CD4-positive, alpha-beta T cell treated with Interleukin-12 subunit alpha and Interleukin-12 subunit beta, for 1 hour (primary cell): ENCODE measurements around the gene ARL17B.
"Not testable (repeated sequence)": the region's sequence is repeated elsewhere in the genome, so short reads cannot be mapped to it uniquely, and the experiment has no call there.

Experiments
- DNase-seq: peaks from one replicate; pipeline ENCODE4 v3.0.0-alpha.2; 2020

The ARL17B gene

DNA sequence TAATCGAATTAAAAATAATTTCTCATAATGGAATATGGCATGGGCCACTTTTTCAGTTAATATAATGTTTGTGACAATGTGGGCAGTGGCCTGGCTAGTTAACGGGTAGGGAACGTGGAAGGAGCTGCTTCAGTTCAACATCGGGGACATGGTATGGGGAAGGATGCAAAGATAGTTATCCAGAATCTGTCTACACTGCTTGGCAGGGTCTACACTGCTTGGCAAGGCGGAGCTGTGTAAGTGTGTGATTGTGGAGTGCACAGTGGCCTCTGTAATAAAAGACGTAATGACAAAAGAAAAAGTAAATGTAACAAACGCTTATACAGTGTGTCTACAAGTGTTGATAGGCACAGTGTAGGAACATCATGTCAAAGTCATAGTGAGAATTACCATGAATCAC, 74.0 kb downstream of the ARL17B start:
- not testable (repeated sequence) for DNase-seq

DNA sequence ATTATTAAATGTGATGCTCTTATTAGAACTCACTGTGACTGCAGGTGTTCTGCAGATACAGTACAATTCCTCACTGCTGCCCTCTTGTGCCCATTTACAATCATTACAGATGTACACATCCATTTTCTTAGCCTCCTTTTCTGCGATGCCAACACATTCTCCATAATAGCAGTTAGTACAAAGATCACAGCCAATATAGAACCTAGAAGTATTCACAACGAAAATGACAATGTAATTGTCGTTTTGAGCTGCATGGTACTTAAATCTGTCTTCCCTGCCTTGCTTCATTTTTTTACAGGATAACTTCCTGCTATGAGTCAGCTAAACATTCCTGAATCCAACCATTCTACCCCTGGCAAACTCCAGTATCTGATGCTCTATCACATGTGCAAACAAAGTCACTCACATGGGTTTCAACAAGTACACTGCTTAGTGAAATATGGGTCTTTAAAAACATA, 74.8 kb downstream of the ARL17B start:
- peak; percentile 89 for DNase-seq

DNA sequence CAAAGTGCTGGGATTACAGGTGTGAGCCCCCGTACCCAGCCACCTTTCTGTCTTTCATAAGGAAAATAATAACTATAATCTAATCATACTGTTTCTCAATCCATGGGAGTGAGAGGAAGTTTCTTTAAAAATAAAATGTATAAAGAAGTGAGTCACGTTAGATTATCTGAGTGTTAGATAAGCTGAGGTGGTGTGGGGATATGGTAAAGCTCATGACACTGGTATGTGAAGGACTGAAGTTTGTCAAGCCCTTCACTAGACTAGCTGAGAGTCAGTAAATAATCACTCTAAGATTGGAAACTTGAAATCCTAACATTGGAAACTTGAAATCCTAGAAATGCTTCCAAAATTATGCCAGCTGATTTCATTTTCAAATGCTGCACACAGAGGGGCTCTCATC, 76.1 kb downstream of the ARL17B start:
- not testable (repeated sequence) for DNase-seq

DNA sequence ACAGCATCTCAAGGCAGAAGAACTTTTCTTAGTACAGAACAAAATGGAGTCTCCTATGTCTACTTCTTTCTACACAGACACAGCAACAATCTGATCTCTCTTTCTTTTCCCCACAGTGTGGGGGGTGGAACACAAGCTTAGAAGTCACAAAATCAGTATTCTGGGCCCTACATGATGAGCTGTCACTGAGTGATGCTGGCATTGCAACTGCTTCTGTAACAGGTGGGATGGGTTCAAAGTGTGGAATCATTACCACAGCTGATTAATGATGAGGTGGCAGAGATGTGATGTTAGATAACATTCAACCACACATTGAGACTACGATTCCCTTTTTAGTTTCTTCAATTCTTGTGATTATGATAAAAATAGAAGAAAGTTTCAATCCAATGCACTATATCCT, 77.1 kb downstream of the ARL17B start:
- peak; percentile 36 for DNase-seq

DNA sequence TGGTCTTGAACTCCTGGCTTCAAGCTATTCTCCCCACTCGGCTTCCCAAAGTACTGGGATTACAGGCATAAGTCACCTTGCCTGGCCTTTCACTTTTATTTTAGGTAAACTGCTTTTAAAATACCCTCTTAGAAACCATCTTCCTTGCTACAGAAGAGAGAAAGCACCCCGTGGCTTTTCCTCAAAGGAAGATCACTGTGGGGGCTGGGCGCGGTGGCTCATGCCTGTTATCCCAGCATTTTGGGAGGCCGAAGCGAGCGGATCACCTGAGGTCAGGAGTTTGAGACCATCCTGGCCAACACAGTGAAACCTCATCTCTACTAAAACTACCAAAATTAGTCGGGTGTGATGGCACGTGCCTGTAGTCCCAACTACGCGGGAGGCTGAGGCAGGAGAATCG, 78.9 kb downstream of the ARL17B start:
- not testable (repeated sequence) for DNase-seq

DNA sequence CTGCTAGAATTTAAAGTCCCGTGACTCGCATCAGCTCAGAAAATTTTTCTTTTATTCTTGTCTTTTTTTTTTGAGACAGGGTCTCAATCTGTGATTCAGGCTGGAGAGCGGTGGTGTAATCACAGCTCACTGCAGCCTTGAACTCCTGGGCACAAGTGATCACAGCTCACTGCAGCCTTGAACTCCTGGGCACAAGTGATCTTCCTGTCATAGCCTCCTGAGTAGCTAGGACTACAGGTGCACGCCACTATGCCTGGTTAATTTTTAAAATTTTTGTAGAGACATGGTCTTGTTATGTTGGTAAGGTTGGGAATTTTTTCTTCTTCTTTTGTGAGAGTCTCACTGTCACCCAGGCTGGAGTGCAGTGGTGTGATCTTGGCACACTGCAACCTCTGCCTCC, 80.2 kb downstream of the ARL17B start:
- DNase-seq, result not testable (repeated sequence)

DNA sequence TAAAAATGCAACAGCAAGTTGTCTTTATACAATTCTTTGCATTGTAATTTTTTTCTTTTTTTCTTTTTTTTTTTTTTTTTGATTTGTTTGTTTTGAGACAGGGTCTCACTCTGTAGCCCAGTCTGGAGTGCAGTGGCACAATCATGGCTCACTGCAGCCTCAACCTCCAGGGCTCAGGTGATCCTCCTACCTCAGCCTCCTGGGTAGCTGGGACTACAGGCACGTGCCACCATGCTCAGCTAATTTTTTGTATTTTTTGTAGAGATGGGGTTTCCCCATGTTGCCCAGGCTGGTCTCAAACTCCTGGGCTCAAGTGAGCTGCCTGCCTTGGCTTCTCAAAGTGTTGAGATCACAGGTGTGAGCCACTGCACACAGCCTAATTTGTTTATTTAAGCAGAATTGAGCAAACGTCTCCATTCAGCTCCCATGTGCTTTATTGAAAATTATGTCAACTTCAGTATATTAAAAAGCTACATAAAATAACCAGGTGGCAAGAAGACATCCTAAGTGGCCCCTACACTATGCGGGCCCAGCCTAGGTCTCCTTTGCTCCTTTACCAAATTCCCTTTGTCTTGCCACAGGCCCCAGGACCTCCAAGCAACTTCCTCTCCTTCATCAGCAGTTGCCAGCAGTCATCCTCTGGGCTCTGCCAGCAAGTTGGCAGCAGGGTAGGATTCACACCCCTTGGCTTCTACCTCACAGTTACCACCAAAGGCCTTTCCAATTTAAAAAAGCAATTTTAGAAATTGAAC, 84.7 kb downstream of the ARL17B start:
- not testable (repeated sequence) for DNase-seq

DNA sequence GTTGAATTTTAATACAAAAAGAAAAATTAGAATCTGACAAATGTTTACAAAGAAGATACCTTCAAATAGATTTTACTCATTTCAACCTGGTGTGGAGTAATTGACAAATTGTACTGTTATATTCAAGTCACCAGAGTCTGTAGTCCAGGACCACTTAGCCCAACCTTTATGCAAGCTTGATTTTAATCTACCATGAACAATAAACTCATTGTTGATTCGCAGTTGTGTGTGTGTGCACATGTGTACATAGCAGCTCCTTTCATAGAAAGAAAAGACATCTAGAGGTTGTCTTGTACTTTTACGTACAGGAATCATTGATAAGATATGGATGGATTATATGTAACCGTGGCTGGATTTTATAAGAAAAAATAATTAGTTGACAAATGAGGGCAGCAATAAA, 87.3 kb downstream of the ARL17B start:
- DNase-seq, result no peak

DNA sequence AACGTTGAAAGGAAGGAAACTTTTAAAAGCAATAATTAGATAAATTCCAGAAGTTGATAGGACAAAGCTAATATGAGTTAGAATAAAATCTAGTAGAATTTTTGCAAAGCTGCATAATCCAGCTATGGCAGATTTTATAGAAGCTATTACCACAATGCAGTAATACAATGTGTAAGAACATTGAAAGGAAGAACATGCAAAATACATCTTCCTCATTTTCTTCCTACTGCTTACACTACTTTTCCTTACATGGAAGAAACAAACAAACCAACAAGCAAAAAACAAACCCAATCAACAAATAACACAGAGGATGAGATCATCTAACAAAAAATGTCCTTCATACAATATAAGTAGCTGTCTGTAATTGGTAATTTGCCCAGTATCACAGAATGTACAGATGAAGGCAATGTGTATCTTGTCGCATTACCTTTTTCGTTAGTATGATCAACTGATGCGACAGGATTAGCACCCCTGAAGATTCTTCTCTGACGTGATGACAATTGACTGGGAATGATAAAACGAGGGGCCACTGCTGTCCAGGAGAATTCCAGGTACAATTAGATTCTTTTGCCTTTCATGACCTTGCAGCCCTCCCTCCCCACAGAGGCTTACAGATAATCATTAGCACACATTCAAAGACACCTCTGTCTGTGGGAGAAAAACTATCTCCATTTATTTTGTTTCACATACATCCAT, 87.9 kb downstream of the ARL17B start:
- no peak for DNase-seq

DNA sequence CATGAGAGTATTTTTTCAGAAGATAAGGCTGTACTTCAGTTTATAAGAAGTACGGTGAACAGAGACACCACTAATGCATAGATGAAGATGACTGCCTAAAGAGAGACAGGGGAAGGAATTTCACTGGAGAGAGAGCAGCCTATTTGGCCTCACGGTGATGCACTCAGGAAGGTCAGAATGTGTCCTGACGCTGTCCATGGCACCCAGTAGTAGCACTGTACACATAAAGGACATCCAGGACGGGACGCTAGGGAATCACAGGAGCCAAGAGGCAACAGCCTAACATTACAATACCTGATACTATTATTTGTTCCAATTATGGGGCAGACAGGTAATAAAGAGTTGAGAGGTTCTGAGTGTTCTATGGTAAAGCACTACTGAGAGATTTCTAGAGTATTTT, 91.5 kb downstream of the ARL17B start:
- DNase-seq, result no peak

DNA sequence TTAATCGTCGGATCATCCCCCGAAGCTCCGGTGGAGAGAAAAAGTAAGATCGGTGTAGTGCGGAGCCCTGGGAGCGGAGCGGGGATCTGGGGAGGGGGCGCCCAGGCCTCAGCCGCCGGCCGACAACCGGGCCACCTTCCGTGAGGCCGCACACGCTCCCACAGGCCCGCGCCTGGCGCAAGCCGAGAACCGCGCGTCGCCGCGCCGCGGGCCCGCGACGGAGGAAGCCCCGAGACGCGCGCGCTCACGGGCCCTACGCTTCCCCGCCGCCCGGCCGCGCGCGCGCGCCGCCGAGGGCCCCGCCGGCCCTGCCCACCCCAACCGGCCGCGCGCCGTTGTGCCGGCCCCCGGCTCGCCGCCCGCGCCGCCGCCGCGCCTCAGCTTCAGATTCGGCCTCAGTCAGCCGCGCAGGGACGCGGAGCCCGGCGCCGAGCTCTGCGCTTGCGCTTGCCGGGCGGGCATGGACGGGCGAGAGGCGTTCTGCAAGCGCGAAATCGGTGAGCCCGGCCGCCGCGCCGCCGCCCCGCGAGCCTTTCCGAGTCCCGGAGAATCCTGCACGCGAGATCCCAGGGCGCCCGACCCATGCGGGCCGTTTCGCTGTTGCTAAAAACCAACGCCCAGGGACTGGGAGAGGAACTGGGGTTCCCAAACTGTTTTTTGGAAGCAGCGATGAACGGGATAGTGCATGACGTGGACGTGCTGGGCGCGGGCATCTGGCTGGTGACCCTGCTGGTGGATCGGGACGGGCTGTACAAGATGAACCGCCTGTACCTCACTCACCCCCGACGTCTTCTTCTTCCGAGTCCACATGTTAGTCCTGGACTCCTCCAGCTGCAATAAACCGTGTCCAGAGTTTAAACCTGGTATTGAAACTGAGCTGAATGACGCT, 94.7 kb downstream of the ARL17B start:
- peak; percentile 84 for DNase-seq

DNA sequence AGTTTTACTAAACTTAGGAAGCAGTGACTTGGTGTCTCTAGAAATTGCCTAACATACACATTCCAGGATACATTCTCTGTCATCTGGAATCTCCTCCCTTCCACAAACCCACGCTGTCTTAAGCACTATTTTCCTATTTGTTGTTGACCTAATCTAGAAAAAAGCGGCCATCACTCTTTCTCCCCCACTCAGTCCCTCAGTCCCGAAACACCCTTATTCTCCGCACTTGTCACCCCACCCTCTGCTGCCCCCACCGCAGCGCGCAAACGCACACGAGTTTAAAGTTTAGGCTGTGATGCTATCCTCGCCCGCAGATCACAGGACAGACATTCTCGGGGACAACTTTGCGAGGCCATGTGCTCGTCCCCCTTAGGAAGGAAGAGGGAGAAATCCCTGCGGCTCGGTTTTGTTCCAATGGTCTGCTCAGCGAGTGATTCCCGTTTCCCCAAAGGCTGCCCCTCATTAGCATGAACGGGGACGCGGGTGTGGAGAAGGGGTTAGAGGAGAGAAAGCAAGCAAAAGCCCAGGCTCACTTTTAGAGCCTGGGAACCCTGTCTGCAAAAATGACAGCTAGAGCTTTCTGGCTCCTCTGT, 95.4 kb downstream of the ARL17B start:
- not testable (repeated sequence) for DNase-seq

DNA sequence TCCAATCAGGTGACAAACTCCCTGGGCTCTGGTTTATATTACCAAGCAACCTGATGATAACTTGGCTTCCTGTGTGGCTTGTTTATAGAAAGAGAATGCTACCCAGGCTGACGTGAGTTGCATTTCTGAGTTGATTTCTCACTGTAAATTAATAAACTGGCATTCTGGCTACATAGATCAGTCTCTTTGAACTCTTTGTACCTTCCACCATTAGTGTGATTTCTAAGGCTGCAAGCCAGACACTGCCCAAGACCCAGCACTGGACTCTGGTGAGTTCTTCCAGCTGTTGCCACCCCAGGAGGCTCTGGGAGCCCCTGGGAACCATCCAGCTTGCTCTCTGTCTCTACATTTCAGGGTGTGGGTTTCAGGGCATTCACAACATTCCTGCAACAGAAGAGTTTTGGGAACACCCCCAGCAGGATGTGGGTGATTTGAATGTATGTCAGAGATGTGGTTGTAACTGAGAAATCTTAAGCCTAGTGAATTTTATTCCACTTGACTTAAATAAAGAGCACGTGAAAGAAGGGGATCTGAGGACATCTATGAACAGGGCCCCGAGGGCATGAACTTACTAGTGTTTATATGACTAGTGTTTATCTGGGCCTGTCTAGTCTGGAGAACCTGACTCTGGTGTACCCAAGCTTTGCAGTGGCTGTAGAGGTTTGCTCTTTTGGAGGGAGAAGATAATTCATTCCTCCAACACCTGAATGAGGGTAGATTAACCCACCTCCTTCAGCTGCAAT, 96.9 kb downstream of the ARL17B start:
- peak; percentile 22 for DNase-seq

DNA sequence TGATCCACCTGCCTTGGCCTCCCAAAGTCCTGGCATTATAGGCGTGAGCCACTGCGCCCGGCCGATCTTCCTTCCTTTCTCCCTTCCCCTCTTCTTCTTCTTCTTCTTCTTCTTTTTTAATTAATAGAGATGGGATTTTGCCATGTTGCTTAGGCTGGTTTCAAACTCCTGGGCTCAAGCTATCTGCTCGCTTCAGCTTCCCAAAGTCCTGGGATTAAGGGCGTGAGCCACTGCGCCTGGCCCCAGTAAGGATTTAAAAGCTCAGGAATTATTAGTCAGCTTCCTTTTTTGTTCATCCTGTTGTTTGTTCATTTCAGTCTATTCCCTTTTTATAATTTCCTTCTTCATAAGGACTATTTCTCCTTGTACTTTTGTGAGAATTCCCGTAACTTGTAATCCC, 99.3 kb downstream of the ARL17B start:
- DNase-seq, result no peak

DNA sequence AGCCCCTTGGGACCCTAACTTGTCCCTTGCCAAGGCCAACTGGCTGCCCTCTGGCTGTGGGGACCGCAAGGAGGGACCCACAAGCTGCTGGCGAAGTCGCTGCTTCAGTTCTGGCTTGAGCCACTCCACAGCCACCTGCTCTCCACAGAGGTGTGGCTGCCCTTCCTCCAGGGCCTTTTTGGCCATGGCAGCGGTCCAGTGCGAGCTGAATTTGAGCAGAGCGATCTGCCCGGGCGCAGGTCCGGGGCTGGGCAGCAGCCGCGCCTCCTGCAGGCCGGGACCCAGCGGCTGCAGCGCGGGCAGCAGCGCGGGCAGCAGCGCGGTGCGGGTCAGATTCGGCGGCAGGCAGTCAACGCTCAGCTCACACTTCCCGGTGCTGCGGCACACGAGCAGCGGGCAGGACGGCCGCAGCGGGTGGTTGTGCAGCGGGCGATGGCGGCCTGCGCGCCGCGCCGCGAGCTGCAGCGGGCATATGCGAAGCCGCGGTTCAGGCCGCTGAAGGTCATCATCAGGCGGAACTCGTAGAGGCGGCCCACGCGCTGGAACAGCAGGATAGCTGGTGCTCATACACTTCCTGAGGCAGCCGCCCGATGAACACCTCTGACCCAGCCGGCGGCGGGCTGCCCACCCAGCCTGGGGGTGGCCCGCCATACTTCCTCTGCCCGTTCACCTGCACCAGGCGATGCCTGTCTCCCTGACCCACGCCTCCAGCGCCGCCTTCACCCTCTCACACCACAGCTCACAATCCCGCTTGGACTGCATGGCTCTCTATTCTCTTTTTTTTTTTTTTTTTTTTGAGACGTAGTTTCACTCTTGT, 101.5 kb downstream of the ARL17B start:
- peak; percentile 15 for DNase-seq

DNA sequence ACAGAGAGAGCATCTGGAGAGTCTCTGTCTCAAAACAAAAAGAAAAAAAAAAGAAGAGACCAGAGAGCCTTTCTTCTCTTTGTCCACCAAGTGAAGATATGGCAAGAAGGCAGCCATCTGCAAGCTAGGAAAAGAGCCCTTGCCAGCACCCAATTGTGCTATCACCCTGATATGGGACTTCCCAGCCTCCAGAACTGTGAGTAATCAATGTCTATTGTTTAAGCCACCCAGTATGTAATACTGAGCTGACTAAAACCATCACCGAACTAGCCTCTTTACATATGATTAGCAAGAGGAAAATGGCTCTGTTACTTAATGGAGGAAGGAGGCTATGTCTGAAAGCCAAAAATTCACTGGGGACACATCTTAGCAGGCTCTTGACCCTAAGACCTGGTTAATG, 105.2 kb downstream of the ARL17B start:
- DNase-seq, result not testable (repeated sequence)

DNA sequence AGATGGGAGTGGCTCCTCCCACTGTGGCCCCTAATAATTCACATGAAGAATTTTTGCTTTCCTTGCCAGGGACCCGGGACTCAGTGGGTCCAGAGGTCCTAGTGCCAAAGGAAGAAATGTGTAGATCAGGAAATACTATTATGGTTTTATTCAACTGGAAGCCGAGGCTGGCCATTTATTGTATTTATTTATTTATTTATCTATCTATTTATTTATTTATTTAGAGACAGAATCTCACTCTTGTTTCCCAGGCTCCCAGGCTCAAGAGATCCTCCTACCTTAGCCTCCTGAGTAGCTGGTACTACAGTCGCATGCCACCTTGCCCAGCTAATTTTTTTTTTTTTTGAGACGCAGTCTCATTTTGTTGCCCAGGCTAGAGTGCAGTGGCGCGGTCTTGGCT, 107.4 kb downstream of the ARL17B start:
- DNase-seq, result not testable (repeated sequence)

DNA sequence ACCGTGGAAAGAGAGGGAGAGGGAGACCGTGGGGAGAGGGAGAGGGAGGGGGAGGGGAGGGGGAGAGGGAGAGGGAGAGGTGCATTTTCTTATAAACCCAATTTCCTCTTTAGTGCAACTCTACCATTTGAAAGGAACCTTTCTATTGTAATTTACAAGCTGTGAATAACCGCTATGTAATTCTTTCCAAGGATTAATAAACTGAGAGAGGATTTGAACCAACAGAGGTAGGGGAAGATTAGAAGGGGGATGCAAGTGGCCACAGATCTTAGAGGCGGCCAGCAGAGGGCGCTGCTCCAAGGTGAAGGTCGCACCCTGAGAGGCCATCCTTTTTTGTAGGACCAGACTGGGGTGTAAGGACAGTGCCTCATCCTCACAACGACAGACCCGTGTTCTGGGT, 107.8 kb downstream of the ARL17B start:
- peak; percentile 86 for DNase-seq

DNA sequence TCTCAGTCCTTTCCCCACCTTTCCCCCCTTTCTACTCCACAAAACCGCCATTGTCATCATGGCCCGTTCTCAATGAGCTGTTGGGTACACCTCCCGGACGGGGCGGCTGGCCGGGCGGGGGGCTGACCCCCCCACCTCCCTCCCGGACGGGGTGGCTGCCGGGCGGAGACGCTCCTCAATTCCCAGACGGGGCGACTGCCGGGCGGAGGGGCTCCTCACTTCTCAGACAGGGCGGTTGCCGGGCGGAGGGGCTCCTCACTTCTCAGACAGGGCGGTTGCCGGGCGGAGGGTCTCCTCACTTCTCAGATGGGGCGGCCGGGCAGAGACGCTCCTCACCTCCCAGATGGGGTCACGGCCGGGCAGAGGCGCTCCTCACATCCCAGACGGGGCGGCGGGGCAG, 108.8 kb downstream of the ARL17B start:
- not testable (repeated sequence) for DNase-seq

DNA sequence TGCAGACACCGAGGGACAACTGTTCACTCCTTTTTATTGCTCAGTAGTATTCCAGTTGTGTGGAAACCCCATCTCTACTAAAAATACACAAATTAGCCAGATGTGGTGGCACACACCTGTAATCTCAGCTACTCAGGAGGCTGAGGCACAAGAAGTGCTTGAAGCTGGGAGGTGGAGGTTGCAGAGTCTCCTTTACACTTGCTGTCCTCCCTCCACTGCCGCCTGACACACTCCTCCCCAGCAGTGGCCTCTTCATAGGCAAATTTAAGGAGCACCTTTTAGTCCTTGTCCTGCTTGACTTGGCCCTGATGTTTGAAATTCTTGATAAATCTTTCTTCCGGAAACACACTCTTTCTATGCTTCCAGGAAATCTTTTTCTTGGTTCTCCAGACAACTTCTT, 112.4 kb downstream of the ARL17B start:
- not testable (repeated sequence) for DNase-seq
